A172 (cell line): ENCODE data around the gene SH3GL1. TPM values are rescaled to one million over a fixed set of nuclear protein-coding genes. Genes with fewer than 3 reads are reported as not detected.
A peak's percentile ranks its signal among the peaks of the same experiment; 100 is the strongest.

Source experiments
- DNase-seq: peaks from one replicate; pipeline ENCODE4 v3.0.0-alpha.2; 2015; ENCODE audit warnings: low spot score
- total RNA-seq: library from RNA; depleted of rRNA; stranded (reverse); fragments of >200 nt; shearing (Covaris generic); gene quantifications from 2 replicates; pipeline ENCODE4 v1.2.3, GENCODE V29; 2014; rRNA removed

The SH3GL1 gene
- 94.0 and 137 TPM in 2 replicates for total RNA-seq

DNA sequence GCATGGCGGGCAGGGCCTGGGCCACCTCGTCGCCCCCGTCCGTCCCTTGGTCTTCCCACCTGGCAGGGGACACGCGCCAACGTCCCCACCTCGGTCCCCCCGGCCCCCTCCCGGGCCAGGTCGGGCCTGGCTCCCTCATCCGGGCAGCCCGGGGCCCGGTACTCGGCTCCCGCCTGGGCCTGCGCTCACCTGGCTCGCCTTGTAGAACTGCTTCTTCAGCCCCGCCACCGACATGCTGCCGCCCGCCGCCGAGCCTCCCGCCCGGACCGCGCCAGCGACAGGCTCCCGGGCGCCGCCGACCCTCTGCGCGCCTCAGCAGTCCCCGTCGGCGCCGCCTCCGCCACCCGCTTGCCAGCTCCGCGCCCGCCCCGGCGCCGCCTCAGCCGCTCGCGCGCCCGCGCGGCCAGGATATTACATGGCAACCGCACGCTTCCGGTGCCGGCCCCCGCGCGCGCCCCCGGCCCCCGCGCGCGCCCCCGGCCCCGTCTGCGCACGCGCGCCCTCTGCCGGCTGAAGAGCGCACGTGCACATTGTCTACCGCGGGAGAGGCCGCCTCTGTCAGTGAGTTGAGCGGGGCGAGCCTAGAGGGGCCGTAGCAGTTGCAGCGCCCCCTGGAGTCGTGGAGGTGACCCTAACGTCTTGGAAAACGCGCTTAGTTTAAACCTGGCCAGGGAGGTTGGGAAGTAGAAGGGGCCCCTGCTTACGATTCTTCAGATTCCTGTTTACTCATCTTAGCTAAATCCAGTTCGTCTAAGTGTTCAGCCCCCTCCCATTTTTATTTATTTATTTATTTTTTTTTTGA, at the start of gene SH3GL1:
SH3GL1 (minus strand) TSS at position 413 of the 802 bp plus-strand sequence; CDS start at position 234, 179 bp downstream.
- peak; percentile 89 for DNase-seq

- no peak for DNase-seq
Measured at GRCh38 chr19:4449639-4450028, 49.3 kb upstream of the SH3GL1 start.

- no peak for DNase-seq
Measured at GRCh38 chr19:4449022-4449638, 48.8 kb upstream of the SH3GL1 start.

DNA sequence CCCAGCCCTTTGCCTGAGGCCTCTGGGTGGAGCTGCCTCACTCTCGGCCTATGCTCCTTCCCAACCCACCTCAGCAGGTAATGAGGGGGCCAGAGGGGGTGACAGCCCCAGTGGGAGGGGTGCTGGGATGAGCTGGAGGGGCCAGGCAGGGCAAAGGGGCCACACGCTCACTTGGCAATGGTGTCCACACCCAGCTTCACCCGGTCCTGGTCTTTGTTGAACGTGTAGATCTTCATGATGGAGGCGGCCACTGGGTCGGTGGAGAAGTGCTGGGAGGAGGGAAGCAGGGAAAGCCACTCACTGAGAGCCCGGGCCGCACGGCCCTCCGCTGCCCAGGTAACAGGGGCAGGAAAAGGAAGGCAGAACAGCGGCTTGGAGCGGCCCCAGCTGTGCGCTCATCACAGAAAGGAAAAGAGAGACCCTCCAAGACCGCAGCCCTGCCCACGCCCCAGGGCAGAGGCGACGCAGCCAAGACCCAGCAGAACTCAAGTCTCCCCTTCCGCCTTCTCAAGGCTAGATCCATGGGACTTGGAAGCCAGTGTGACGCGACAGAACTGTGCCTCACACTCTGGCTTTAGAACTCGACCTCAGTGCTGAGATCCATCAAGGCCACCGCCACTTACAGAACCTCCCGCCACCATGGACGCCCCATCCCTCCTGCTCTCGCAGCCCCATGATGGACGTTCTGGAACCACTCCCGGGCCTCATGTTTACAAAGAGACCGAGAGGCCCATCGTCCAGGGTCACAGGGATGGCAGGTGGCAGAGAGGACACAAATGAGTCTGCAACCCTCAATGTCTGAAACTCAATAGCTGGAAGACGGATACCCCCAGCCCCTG, 48.0 kb upstream of the SH3GL1 start:
- DNase-seq: no peak

DNA sequence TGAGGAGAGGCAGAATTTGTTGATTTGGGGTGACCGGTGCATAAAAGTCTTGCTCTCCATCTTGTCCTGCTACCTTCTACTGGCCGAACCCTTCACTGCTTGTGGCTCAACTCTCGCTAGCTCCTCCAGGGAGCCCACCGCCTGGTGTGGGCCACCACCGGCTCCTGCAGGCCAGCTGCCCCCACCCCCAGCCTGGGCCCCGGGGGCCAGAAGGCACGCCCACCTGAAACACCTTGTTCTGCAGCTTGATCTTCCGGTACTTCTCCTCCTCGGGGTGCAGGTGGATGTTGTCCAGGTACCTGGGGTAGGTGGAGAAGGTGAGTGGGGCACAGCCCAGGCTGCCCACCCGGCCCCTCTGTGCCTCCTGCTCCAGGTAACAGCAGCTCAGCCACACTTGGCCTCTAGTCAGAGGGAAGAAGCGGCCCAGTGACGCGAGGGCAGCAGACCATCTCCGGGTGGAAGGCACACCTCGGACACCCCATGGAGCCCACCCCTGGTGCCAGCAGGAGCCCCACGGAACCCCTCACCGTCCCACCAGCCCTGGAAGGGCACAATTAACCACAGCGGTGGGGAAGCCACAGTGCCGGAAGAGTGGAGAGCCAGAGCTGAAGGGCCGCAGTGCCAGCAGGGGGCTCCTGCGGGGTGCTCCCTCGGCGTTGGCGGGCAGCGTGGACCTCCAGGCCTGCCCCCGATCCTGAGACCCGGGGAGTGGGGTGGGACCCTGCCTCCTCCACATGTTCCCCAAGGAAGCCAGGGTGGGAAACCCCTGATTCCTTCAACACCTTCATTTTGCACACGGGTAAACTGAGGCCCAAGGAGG, 47.2 kb upstream of the SH3GL1 start:
- no peak for DNase-seq

GRCh38 chr19:4446704-4447200, 46.4 kb upstream of the SH3GL1 start:
- no peak for DNase-seq

DNA sequence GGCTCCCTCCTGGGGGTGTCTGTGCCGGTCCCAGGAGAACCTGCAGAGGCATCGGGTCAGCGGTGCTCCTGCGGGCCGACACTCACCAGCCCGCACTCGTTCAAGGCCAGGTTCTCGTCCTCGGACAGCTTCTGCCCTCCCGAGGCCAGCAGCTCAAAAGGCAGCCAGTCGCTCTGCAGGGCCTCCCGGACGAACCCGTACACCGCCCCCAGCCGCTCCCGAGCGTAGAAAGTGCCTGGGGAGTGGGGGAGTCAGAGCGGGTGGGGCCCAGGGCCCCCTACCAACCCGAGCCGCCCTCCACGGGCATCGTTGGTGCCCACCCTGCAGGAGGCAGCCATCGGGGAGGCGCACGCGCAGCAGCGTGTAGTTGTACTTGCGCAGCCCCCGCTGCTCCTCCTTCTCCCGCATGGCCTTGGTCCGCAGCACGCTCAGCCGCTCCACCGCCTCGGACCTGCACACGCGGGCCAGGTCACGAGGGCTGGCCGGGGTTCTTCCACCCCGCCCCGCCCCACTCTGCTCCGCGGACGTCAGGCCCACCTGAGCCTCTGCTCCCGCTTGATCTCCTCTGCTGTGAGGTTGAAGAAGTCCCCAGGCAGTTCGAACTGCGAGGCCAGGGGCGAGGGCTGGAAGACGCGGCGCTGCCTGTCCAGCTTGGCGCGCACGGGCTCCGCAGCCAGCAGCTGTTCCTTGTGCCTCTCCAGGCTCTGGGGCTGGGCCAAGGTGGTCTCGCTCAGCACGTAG, 45.8 kb upstream of the SH3GL1 start:
- DNase-seq: no peak

DNA sequence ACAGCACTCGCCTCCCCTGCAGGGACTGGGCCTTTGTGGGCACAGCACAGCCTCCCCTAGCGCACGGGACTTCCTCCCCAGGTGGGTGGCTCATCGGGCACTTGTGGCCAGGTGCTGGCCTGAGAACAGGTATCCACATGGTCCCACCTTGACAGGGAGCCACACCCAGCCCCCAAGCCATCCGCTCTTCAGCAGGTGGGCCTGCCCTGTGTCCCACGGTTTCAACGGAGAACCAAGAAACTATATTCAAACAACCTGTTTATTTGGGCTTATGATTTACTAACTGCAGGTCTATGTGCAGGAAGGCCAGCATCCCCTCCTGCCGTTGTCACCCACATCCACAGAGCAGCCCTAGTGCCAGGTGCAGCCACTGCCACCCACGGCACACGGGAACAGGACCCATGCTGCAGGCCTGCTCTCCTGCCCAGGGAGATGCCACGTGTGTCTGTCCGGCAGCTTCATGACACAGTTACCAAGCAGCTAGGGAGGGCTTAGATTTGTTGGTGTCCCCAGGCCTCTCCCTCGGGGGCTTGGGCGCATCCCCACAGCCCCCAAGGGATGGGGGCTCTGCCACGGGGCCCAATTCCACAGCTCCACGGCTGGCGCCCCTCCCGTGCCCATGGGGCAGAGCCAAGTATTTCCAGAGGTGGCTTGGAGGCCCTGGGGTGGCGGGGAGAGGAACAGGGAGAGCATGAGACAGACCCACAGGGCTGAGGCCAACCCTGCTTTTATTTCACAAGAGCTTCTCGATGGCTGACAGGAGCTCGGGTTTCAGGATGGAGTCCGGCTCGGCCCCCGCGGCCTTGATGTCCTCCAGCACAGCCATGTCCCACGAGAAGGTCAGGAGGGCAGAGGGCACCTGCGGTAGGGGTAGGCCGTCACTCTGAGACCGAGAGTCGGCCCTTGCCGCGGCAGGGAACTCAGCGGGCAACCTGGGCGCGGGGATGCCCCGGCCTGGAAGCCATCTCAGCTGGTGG, 44.7 kb upstream of the SH3GL1 start:
- no peak for DNase-seq

DNA sequence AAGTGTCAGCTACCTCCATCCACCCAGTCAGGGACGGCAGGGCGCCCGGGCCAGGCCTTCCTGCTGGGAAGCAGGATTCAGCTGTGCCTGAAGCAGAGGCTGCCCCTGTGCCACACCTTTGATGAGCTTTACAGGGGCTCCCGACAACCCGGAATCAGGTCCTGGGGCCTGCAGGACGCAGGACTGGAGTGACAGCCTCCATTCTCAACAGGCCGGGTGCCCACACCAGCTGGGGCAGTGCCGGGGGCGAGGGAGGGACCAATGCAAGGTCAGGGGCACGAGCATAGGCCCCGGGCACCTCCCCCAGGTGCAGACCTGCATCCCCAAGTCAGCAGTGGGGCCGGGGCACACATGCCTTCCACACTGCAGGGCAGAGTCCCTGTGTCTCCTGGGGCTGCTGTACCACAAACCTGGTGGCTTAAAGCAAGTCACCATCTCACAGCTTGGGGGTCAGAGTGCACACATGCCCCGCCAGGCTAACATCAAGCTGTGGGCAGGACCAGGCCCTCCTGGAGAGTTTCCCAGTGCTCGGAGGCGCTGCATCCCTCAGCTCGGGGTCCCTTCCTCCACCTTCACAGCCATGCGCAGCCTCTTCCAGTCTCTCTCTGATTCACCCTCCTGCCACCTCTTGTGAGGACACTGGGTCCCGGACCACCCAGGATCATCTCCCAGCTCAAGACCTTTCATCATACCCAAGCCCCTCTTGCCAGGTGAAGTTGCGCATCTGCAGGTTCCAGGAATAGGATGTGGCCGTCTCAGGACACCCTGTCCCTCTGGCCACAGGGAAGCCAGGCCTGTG, 43.8 kb upstream of the SH3GL1 start:
- no peak for DNase-seq

GRCh38 chr19:4443188-4443587, 42.8 kb upstream of the SH3GL1 start:
- no peak for DNase-seq

DNA sequence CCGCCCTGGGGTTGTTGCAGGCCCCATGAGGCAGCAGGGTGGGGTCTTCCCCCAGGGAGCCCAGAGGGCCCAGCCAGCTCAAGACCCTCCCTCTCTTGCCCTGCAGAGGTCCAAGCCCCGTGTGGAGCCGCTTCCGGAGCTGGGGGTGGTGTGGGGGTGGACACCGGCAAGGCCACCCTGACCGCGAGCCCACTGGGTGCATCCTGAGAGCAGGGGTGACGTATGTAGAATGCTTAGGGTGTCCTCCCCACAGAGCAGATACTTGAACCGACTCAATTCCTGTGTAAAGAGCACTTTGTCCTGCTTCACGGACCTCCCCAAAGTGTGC, 42.4 kb upstream of the SH3GL1 start:
- DNase-seq: no peak

DNA sequence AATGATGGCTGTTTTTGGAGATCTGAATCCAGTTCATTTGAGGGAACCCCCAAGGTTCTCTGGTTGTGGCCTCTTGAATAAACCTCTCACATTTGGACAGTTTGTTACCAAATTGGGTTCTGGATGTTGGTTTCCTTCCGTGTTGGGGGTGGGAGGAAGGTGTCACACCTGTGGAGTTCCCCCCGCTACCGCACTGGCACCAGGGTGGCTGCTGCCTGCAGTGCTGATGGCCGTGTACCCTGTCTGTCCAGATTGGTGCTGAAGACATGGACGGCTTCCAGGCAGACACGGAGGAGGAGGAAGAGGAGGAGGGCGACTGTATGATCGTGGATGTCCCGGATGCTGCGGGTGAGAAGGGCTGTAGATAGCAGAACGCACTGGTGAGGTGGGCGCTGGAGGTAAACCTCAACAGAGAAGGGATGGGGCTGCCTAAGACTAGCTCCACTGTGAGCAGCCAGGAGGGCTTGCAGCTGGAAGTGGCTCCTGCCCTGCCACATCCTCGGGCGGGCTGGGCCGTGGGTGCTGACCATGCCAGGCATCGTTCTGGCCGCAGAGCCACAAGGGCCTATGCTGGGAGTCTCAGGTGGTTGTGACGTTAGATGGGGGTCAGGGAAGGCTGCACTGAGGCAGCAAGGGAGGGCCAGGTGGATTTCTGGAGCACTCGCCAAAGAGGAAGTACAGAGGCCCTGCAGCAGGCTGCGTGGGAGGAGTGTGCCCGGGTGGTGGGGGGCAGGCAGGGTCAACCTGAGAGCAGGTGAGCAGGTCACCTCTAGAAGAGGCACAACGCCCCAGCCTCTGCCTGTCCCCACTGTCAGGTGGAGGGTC, 41.9 kb upstream of the SH3GL1 start:
- no peak for DNase-seq

DNA sequence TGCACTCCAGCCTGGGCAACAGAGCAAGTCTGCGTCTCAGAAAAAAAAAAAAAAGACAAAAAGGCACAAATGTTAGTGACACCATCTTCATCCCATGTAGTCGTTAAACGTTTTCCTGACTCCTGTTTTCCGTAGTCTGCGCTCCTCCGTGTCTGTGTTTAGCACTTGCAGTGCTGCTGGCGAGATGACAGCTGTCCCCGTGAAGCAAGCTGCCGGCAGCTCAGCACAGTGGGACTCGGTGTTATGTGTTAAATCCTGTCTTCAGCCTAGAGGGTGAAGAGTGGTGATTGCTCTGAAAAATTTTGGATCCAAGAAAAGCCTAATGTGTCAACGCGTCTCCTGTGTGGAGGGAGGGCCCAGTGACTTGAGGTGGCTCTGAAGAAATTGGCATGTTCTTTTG, 38.9 kb upstream of the SH3GL1 start:
- DNase-seq: no peak

GRCh38 chr19:4437103-4437502, 36.8 kb upstream of the SH3GL1 start:
- DNase-seq: no peak

DNA sequence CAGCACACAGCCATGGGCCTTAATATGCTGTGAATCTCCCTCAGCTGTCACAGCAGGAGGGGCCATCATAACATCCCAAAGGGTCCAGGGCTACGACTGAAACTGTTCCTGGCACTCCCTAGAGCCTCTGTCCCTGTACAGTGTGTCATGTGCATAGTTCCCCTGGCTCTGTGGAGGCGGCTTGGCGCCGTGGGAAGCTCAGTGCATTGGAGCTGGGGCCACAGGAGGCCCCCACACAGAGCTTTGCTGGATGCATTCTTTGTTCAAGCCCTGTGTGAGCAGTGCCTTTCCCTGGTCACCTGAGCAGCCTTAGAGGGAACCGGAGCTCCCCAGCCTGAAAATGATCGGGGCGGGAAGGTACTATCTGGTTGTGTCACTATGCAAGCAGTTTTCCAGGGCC, 35.9 kb upstream of the SH3GL1 start:
- no peak for DNase-seq

DNA sequence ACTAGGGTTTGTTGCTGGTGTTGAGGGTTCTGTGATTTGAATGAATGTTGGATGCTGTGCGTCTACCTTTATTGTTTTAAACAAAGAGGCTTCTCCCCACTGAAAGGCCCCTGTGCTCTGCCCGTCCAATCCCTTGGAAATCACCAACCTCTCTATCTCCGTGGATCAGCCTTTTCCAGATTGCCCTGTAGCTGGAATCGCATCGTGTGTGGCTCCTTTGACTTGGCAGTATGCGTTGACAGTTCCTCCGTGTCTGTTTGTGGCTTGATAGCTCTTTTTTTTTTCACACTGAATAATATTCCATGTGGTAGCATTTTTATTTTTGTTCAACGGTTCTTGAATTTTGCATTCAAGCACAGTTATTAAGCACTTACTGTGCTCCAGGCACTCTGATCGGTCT, 34.0 kb upstream of the SH3GL1 start:
- DNase-seq: no peak

DNA sequence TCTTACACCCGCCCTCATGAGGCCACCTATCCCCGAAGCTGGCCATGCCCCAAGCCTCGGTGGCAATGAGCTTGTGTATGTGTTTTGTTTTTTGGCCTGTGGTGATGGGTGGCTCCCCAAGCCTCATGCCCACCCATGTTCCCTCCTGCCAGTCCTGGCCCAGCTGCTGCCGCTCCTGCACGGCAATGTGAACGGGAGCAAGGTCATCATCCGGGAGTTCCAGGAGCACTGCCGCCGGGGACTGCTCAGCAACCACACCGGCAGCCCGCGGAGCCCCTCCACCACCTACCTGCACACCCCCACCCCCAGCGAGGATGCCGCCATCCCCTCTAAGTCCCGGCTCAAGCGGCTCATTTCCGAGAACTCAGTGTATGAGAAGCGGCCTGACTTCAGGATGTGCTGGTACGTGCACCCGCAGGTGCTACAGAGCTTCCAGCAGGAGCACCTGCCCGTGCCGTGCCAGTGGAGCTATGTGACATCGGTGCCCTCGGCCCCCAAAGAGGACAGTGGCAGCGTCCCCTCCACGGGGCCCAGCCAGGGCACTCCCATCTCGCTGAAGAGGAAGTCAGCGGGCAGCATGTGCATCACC, 32.7 kb upstream of the SH3GL1 start:
- no peak for DNase-seq
